K562 (cell line): ENCODE measurements around the gene AQP6. TPM values are rescaled to one million over a fixed set of nuclear protein-coding genes. Genes with fewer than 3 reads are reported as not detected.

Experiments
- CREB1 ChIP-seq, 2 experiments: sonication (generic) in 1 of 2; formaldehyde crosslinking in 1 of 2; IDR thresholded peaks; 2 replicates each; pipeline versions ENCODE4 v1.6.1 to v1.8.0; 2012 to 2022; ENCODE audit warnings: inconsistent platforms in 1 of 2, mild to moderate bottlenecking in 1 of 2, missing genetic modification reagents in 1 of 2, moderate library complexity in 1 of 2
- CXXC5 ChIP-seq: fragments of 250-450 bp; sonication (Bioruptor Pico); IDR thresholded peaks from 2 replicates; pipeline ENCODE4 v1.8.0; 2022; ENCODE audit warnings: inconsistent platforms, mild to moderate bottlenecking, moderate library complexity
- FOXJ3 ChIP-seq: sonication (generic); formaldehyde crosslinking; IDR thresholded peaks from 2 replicates; pipeline ENCODE4 v1.4.0; 2020; ENCODE audit warnings: mild to moderate bottlenecking, missing genetic modification reagents
- GATAD2B ChIP-seq: fragments of 450-650 bp; IDR thresholded peaks from 2 replicates; pipeline ENCODE4 v1.6.1; 2017; ENCODE audit warnings: mild to moderate bottlenecking, borderline replicate concordance
- GTF2F1 ChIP-seq: IDR thresholded peaks from 2 replicates; pipeline ENCODE4 v1.6.1; 2011; ENCODE audit warnings: low read depth, low read length, improper control_type of control experiment
- MAFK ChIP-seq: IDR thresholded peaks from 2 replicates; pipeline ENCODE4 v1.6.1; 2011; ENCODE audit warnings: low read length, improper control_type of control experiment
- MCM3 ChIP-seq: fragments of 450-650 bp; IDR thresholded peaks from 2 replicates; pipeline ENCODE4 v1.6.1; 2016
- SETDB1 ChIP-seq: IDR thresholded peaks from one replicate; pipeline ENCODE4 v1.6.1; 2012; ENCODE audit warnings: low read length, control low read depth, inconsistent platforms
- TAL1 ChIP-seq: fragments of 450-650 bp; IDR thresholded peaks from 2 replicates; pipeline ENCODE4 v1.6.1; 2016; ENCODE audit warnings: mild to moderate bottlenecking
- TOE1 ChIP-seq, 2 experiments: fragments of 450-650 bp in 1 of 2; sonication (generic) in 1 of 2; formaldehyde crosslinking in 1 of 2; IDR thresholded peaks; 2 replicates each; pipeline versions ENCODE4 v1.7.1 to v1.8.0; 2016 to 2022; ENCODE audit warnings: borderline replicate concordance in 2 of 2, mild to moderate bottlenecking in 2 of 2, antibody characterized with exemption in 1 of 2, inconsistent platforms in 1 of 2, low read depth in 1 of 2, missing genetic modification reagents in 1 of 2, moderate library complexity in 1 of 2
- ZNF324 ChIP-seq: fragments of 250-450 bp; sonication (Bioruptor Pico); IDR thresholded peaks from 2 replicates; pipeline ENCODE4 v1.4.0; 2020; ENCODE audit warnings: mild to moderate bottlenecking
- ZNF436 ChIP-seq: fragments of 250-450, 450-650 bp; sonication (Bioruptor Pico); formaldehyde crosslinking; IDR thresholded peaks from 2 replicates; pipeline ENCODE4 v1.7.0; 2020; ENCODE audit warnings: mild to moderate bottlenecking
- ZNF444 ChIP-seq: fragments of 250-450 bp; sonication (Bioruptor Pico); IDR thresholded peaks from 2 replicates; pipeline ENCODE4 v1.4.0; 2020; ENCODE audit warnings: mild to moderate bottlenecking, moderate library complexity
- polyA plus RNA-seq, 8 experiments: library from polyadenylated mRNA; depleted of rRNA in 4 of 8; stranded (reverse) in 5 of 8; unstranded in 3 of 8; fragments of >200 nt; fragmentation: Nextera tagmentation in 2 of 8; fragmentation: Illumina TruSeq in 1 of 8; extraction: Ambion mirVana in 2 of 8; extraction: Trizol in 1 of 8; gene quantifications; 2 replicates each; pipeline versions ENCODE4 v1.2.1 to v1.2.3, GENCODE V29; 2011 to 2014; ENCODE audit warnings: inconsistent platforms in 1 of 8, missing spikeins in 1 of 8
- total RNA-seq, 7 experiments: library from RNA; depleted of rRNA in 6 of 7; stranded (reverse); fragments of >200 nt in 6 of 7; fragmentation: Illumina TruSeq in 2 of 7; extraction: Trizol in 2 of 7; gene quantifications; 2 replicates each; pipeline versions ENCODE4 v1.2.1 to v1.2.3, GENCODE V29; 2011 to 2021; ENCODE audit warnings: low replicate concordance in 1 of 7
- TF ChIP-seq, protein P1 (sequence below): sonication (generic); formaldehyde crosslinking; IDR thresholded peaks from 2 replicates; pipeline ENCODE4 v1.8.1; 2022; ENCODE audit warnings: missing genetic modification reagents
- TF ChIP-seq, protein P2 (sequence below): sonication (generic); formaldehyde crosslinking; IDR thresholded peaks from 2 replicates; pipeline ENCODE4 v1.8.0; 2022; ENCODE audit warnings: missing genetic modification reagents, mild to moderate bottlenecking, borderline replicate concordance
- TF ChIP-seq, protein P3 (sequence below): fragments of 250-450 bp; sonication (Bioruptor Pico); IDR thresholded peaks from 2 replicates; pipeline ENCODE4 v1.8.0; 2021; ENCODE audit warnings: moderate library complexity, mild to moderate bottlenecking, inconsistent platforms
- TF ChIP-seq, protein P4 (sequence below): fragments of 450-650 bp; formaldehyde crosslinking; IDR thresholded peaks from 2 replicates; pipeline ENCODE4 v1.4.0; 2020; ENCODE audit warnings: mild to moderate bottlenecking, moderate library complexity
- TF ChIP-seq, protein P5 (sequence below): fragments of 250-450 bp; sonication (Bioruptor Pico); IDR thresholded peaks from 2 replicates; pipeline ENCODE4 v1.8.0; 2021; ENCODE audit warnings: mild to moderate bottlenecking, moderate library complexity
- TF ChIP-seq, protein P6 (sequence below): fragments of 250-450 bp; sonication (Bioruptor Pico); IDR thresholded peaks from 2 replicates; pipeline ENCODE4 v1.8.0; 2022; ENCODE audit warnings: moderate library complexity, mild to moderate bottlenecking, inconsistent platforms

The AQP6 gene
- total and polyA plus RNA-seq, 9 of the 15 experiments (the other 6 are each of a cell fraction or from before 2014, with no cell fraction given) = 0.05 to 0.12 TPM; not detected in 7

DNA sequence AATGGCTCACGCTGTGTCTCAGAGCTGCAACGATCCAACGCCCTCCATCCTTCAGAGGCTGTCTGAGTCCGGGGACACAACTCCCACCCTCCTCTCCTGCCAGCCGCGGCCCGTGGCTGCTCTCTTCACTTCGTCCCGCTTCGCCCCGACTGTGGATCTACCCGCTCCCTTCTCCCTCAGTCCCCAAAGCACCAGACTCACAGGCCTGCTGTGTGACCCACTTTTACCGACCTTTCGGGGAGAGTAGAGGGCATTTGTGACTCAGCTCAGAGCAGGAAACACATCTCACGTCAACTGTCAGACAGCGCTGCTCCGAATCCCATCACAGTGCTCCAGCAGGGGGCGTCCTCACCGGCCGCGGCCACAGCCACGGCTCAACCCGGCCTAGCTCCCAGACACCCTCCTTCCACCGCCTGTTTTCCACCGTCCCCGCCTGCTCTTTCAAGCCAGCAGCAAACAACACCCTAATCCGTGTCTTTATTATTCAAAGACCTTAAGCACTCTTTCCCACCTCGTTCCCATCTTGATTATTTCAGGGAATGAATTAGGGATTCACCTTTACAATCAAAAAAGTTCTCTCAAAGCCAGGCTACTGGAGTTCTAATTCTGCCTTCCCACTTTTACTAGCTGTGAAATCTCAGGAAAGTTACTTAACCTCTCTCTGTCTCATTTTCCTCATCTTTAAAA, 27.2 kb upstream of the AQP6 start (continued):
- TF ChIP-seq, protein P1, sequence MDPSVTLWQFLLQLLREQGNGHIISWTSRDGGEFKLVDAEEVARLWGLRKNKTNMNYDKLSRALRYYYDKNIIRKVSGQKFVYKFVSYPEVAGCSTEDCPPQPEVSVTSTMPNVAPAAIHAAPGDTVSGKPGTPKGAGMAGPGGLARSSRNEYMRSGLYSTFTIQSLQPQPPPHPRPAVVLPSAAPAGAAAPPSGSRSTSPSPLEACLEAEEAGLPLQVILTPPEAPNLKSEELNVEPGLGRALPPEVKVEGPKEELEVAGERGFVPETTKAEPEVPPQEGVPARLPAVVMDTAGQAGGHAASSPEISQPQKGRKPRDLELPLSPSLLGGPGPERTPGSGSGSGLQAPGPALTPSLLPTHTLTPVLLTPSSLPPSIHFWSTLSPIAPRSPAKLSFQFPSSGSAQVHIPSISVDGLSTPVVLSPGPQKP (CRISPR knock-in tag) = no peak
- TF ChIP-seq GATAD2B = no peak
- TF ChIP-seq, protein P2, sequence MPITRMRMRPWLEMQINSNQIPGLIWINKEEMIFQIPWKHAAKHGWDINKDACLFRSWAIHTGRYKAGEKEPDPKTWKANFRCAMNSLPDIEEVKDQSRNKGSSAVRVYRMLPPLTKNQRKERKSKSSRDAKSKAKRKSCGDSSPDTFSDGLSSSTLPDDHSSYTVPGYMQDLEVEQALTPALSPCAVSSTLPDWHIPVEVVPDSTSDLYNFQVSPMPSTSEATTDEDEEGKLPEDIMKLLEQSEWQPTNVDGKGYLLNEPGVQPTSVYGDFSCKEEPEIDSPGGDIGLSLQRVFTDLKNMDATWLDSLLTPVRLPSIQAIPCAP = no peak
- no peak for TF ChIP-seq ZNF324 (CRISPR knock-in tag)
- TF ChIP-seq TAL1 = no peak
- TF ChIP-seq, protein P3, sequence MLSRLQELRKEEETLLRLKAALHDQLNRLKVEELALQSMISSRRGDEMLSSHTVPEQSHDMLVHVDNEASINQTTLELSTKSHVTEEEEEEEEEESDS (CRISPR knock-in tag) = no peak
- TF ChIP-seq, protein P4, sequence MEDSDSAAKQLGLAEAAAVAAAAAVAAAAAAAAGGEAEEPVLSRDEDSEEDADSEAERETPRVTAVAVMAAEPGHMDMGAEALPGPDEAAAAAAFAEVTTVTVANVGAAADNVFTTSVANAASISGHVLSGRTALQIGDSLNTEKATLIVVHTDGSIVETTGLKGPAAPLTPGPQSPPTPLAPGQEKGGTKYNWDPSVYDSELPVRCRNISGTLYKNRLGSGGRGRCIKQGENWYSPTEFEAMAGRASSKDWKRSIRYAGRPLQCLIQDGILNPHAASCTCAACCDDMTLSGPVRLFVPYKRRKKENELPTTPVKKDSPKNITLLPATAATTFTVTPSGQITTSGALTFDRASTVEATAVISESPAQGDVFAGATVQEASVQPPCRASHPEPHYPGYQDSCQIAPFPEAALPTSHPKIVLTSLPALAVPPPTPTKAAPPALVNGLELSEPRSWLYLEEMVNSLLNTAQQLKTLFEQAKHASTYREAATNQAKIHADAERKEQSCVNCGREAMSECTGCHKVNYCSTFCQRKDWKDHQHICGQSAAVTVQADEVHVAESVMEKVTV (CRISPR knock-in tag) = no peak
- TF ChIP-seq TOE1 (IDR thresholded peaks at IDR 0.05; ENCODE audit: borderline replicate concordance) = peak; percentile 32; the same call in 1 of the 2 replicates
- TF ChIP-seq TOE1 (CRISPR knock-in tag; IDR thresholded peaks at IDR 0.05; ENCODE audit: borderline replicate concordance, low read depth) = no peak
- TF ChIP-seq, protein P5, sequence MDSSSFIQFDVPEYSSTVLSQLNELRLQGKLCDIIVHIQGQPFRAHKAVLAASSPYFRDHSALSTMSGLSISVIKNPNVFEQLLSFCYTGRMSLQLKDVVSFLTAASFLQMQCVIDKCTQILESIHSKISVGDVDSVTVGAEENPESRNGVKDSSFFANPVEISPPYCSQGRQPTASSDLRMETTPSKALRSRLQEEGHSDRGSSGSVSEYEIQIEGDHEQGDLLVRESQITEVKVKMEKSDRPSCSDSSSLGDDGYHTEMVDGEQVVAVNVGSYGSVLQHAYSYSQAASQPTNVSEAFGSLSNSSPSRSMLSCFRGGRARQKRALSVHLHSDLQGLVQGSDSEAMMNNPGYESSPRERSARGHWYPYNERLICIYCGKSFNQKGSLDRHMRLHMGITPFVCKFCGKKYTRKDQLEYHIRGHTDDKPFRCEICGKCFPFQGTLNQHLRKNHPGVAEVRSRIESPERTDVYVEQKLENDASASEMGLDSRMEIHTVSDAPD = no peak
- TF ChIP-seq SETDB1 = no peak
- no peak for TF ChIP-seq ZNF436 (CRISPR knock-in tag)
- TF ChIP-seq GTF2F1 = no peak
- no peak for TF ChIP-seq MCM3
- no peak for TF ChIP-seq FOXJ3 (CRISPR knock-in tag)
- peak; percentile 72 for TF ChIP-seq CXXC5 (CRISPR knock-in tag)
- no peak for TF ChIP-seq ZNF444 (CRISPR knock-in tag)
- TF ChIP-seq, protein P6, sequence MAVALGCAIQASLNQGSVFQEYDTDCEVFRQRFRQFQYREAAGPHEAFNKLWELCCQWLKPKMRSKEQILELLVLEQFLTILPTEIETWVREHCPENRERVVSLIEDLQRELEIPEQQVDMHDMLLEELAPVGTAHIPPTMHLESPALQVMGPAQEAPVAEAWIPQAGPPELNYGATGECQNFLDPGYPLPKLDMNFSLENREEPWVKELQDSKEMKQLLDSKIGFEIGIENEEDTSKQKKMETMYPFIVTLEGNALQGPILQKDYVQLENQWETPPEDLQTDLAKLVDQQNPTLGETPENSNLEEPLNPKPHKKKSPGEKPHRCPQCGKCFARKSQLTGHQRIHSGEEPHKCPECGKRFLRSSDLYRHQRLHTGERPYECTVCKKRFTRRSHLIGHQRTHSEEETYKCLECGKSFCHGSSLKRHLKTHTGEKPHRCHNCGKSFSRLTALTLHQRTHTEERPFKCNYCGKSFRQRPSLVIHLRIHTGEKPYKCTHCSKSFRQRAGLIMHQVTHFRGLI = no peak
- no peak for TF ChIP-seq MAFK
- TF ChIP-seq CREB1 (IDR thresholded peaks at IDR 0.05) = no peak; the same call in 1 of the 2 replicates
- TF ChIP-seq CREB1 (CRISPR knock-in tag; IDR thresholded peaks at IDR 0.05) = peak; percentile 56; the same call in 1 of the 2 replicates
